Activated CD4-positive, alpha-beta T cell treated with anti-CD3 and anti-CD28 coated beads for 24 hours (primary cell): ENCODE results near the gene SPAG16.

Experiments
- DNase-seq, 2 donors: peaks; one replicate each; pipeline ENCODE4 v3.0.0-alpha.2; 2020; ENCODE audit warnings: low read depth in 2 of 2

SPAG16 gene

GRCh38 chr2:214247531-214247930 lies 963.3 kb downstream of the SPAG16 start:
- no peak for DNase-seq

- no peak for DNase-seq
These were observed 970.8 kb downstream of the SPAG16 start for GRCh38 chr2:214255046-214255445.

- no peak for DNase-seq
These were observed 977.4 kb downstream of the SPAG16 start for GRCh38 chr2:214261683-214262082.

- DNase-seq: no peak
These were observed 979.9 kb downstream of the SPAG16 start for GRCh38 chr2:214264171-214264570.

GRCh38 chr2:214265991-214266489 lies 981.8 kb downstream of the SPAG16 start:
- no peak for DNase-seq

GRCh38 chr2:214277880-214278279 lies 993.6 kb downstream of the SPAG16 start:
- DNase-seq: no peak

- DNase-seq: no peak
These were observed 1001.7 kb downstream of the SPAG16 start for GRCh38 chr2:214286011-214286410.

GRCh38 chr2:214293593-214293992 lies 1009.3 kb downstream of the SPAG16 start:
- no peak for DNase-seq

- no peak for DNase-seq
These were observed 1010.2 kb downstream of the SPAG16 start for GRCh38 chr2:214294426-214294825.

- DNase-seq: no peak
These were observed 1013.2 kb downstream of the SPAG16 start for GRCh38 chr2:214297423-214297822.

GRCh38 chr2:214310319-214310718 lies 1026.1 kb downstream of the SPAG16 start:
- DNase-seq: no peak

- DNase-seq: no peak
These were observed 1026.8 kb downstream of the SPAG16 start for GRCh38 chr2:214311031-214311533.

GRCh38 chr2:214311931-214312749 lies 1027.9 kb downstream of the SPAG16 start:
- no peak for DNase-seq

GRCh38 chr2:214315324-214315723 lies 1031.1 kb downstream of the SPAG16 start:
- DNase-seq: no peak

GRCh38 chr2:214320211-214320610 lies 1035.9 kb downstream of the SPAG16 start:
- DNase-seq: no peak

GRCh38 chr2:214322662-214323061 lies 1038.4 kb downstream of the SPAG16 start:
- no peak for DNase-seq

GRCh38 chr2:214325404-214325803 lies 1041.1 kb downstream of the SPAG16 start:
- no peak for DNase-seq

GRCh38 chr2:214328941-214329340 lies 1044.7 kb downstream of the SPAG16 start:
- DNase-seq: no peak

GRCh38 chr2:214341646-214342045 lies 1057.4 kb downstream of the SPAG16 start:
- DNase-seq: no peak

GRCh38 chr2:214358506-214358905 lies 1074.2 kb downstream of the SPAG16 start:
- no peak for DNase-seq

GRCh38 chr2:214361116-214361515 lies 1076.9 kb downstream of the SPAG16 start:
- DNase-seq: no peak

GRCh38 chr2:214365549-214365948 lies 1081.3 kb downstream of the SPAG16 start:
- DNase-seq: no peak

- no peak for DNase-seq
These were observed 1082.9 kb downstream of the SPAG16 start for GRCh38 chr2:214367171-214367570.
